Peyer's patch (tissue), 4 donors: ENCODE results near the gene IL10. TPM values are rescaled to one million over a fixed set of nuclear protein-coding genes. Genes with fewer than 3 reads are reported as not detected.
A peak's percentile ranks its signal among the peaks of the same experiment; 100 is the strongest.

Source experiments
- DNase-seq, 3 donors: peaks; one replicate each; pipeline ENCODE4 v3.0.0-alpha.2; 2017 to 2019
- H3K27ac ChIP-seq, 4 donors: fragments of 200-600 bp; sonication (generic); one replicate each; pipeline ENCODE4 v1.5.1; 2016 to 2019
- H3K27me3 ChIP-seq, 2 donors: fragments of 200-600 bp; sonication (generic); one replicate each; pipeline ENCODE4 v1.5.1; 2019
- H3K36me3 ChIP-seq, 3 donors: fragments of 200-600 bp; sonication (generic); one replicate each; pipeline ENCODE4 v1.5.1; 2016 to 2019
- H3K4me1 ChIP-seq, 4 donors: fragments of 200-600 bp; sonication (generic); one replicate each; pipeline ENCODE4 v1.5.1; 2016 to 2019
- H3K4me3 ChIP-seq, 4 donors: fragments of 200-600 bp; sonication (generic); 1 replicate in 3 of 4; 2 replicates in 1 of 4; pipeline ENCODE4 v1.5.1; 2016 to 2019; ENCODE audit warnings: mild to moderate bottlenecking in 1 of 4
- H3K9me3 ChIP-seq, 4 donors: fragments of 200-600 bp; sonication (generic); one replicate each; pipeline ENCODE4 v1.5.1; 2016 to 2019; ENCODE audit warnings: mild to moderate bottlenecking in 1 of 4
- CTCF ChIP-seq, 6 experiments: fragments of 450-650 bp in 4 of 6; fragments of 200-600 bp in 2 of 6; sonication (generic) in 1 of 6; IDR thresholded peaks; one replicate each; pipeline ENCODE4 v1.5.1; 2017 to 2019; ENCODE audit warnings: antibody characterized with exemption in 6 of 6, mild to moderate bottlenecking in 3 of 6, moderate library complexity in 1 of 6
- POLR2A ChIP-seq, 2 donors: fragments of 450-650 bp; IDR thresholded peaks; one replicate each; pipeline ENCODE4 v1.5.1; 2017; ENCODE audit warnings: antibody characterized with exemption in 2 of 2, mild to moderate bottlenecking in 2 of 2, moderate library complexity in 2 of 2
- total RNA-seq, 4 donors: library from RNA; depleted of rRNA; stranded (reverse); fragments of >200 nt; gene quantifications; one replicate each; pipeline ENCODE4 v1.1.0, GENCODE V29; 2016

IL10 gene
- total RNA-seq, 4 donors from 2014 or later, result 0.85 to 2.0 TPM; not detected in 2

DNA sequence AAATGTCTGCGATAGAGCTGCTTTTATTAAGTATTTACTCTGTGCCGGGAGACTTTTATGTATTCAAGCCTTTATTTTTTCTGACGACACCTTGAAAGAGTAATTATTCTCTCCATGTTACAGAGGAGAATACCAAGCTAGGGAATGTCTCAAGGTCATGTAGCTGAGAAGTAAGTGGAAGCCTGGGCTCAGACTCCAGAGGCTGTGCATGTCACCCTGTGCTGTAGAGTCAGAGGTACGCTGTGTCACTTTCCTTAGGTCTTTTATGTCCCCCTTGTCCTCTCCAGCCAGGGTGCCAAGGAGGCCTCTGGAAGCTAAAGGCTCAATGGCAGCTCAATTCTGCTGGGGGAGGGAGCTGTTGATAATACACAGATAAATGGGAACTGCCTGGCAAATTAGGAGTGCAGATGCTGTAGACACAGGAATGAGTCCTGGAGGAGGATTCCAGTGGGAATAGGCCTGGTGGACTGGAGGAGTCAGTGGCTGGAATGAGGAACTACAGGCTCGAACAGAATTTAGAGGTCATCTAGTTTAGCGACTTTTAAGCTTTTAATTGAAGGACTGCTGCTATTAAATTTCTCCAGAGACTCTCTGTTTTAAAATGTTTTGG lies 11.0 kb downstream of the IL10 start:
- DNase-seq, result no peak
- H3K4me3 ChIP-seq, result no peak overlapping the region
- H3K36me3 ChIP-seq, result no peaks in the 10 kb centered on the region
- H3K27ac ChIP-seq, result no peak overlapping the region
- H3K4me1 ChIP-seq, result peaks cover 0 to 5% (median 0%) of the 10 kb centered on the region in 4 donors
- no peaks in the 10 kb centered on the region for H3K27me3 ChIP-seq
- no peak for TF ChIP-seq POLR2A (IDR thresholded peaks at IDR 0.05)
- no peak for TF ChIP-seq CTCF (IDR thresholded peaks at IDR 0.05)
- no peaks in the 10 kb centered on the region for H3K9me3 ChIP-seq

DNA sequence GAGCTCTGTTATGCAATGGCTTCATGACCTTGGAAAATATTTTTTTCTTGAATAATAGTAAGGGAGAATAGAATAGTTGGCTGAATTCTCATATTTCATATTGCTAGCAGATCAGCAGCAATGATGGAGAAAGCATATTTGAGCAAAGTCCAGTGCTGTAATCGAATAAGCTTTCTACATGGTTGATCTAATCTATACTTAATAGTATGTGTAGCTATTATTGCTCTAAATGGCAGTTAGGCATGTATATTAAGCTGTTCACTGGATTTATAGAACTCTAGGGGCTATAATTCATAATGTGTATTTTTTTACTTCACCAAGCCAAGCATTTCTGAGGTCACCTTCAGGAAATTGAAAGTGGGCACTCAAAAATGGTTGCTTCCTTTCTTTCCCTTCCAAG lies 11.7 kb downstream of the IL10 start:
- H3K4me1 ChIP-seq, result no peaks in the 10 kb centered on the region
- H3K36me3 ChIP-seq, result no peaks in the 10 kb centered on the region
- no peak for DNase-seq
- no peaks in the 10 kb centered on the region for H3K9me3 ChIP-seq
- no peak for TF ChIP-seq POLR2A (IDR thresholded peaks at IDR 0.05)
- no peak for TF ChIP-seq CTCF (IDR thresholded peaks at IDR 0.05)
- H3K27ac ChIP-seq, result no peak overlapping the region
- H3K27me3 ChIP-seq, result no peaks in the 10 kb centered on the region
- H3K4me3 ChIP-seq, result no peak overlapping the region

GRCh38 chr1:206757524-206758266 lies 14.6 kb downstream of the IL10 start:
- Histone ChIP-seq H3K4me1 (no peaks in the 10 kb centered on the region), H3K27ac (peak overlapping the region in 1 of 4 donors; percentile 58), H3K36me3 (no peaks in the 10 kb centered on the region), H3K9me3 (no peaks in the 10 kb centered on the region), H3K27me3 (no peaks in the 10 kb centered on the region), H3K4me3 (no peak overlapping the region)
- TF ChIP-seq CTCF (IDR thresholded peaks at IDR 0.05) (no peak), POLR2A (IDR thresholded peaks at IDR 0.05) (no peak)
- DNase-seq, result no peak

- H3K27me3 ChIP-seq, result no peaks in the 10 kb centered on the region
- H3K27ac ChIP-seq, result no peak overlapping the region
- H3K4me3 ChIP-seq, result no peak overlapping the region
- no peaks in the 10 kb centered on the region for H3K36me3 ChIP-seq
- H3K9me3 ChIP-seq, result no peaks in the 10 kb centered on the region
- DNase-seq, result no peak
- no peak for TF ChIP-seq CTCF (IDR thresholded peaks at IDR 0.05)
- TF ChIP-seq POLR2A (IDR thresholded peaks at IDR 0.05), result no peak
- H3K4me1 ChIP-seq, result no peaks in the 10 kb centered on the region
Observed at GRCh38 chr1:206754011-206754410, 18.3 kb downstream of the IL10 start.

DNA sequence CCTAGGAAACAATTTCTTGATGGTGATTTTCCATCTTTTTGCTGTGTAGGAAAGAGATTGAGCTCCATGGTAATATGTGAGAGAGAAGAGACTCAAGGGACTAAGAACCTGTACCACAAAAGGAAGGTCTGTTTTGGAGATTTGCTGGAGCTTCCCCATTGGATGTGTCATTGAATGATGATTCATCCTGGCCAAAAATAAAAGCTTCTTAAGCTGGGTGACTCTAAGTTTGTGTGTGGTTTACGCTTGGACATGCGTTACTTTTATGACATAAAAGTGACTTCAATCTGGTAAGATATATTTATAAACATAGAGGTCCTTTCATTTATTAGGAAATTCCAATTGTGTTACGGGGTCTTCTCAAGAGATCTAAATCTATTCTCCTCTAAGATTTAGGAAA lies 19.2 kb downstream of the IL10 start:
- no peaks in the 10 kb centered on the region for H3K27me3 ChIP-seq
- H3K9me3 ChIP-seq, result no peaks in the 10 kb centered on the region
- H3K4me3 ChIP-seq, result no peak overlapping the region
- H3K27ac ChIP-seq, result no peak overlapping the region
- TF ChIP-seq POLR2A (IDR thresholded peaks at IDR 0.05) (no peak), CTCF (IDR thresholded peaks at IDR 0.05) (no peak)
- no peaks in the 10 kb centered on the region for H3K4me1 ChIP-seq
- no peak for DNase-seq
- H3K36me3 ChIP-seq, result no peaks in the 10 kb centered on the region
